ENCODE results near the gene CTNND1. TPM values are rescaled to one million over a fixed set of nuclear protein-coding genes. Genes with fewer than 3 reads are reported as not detected.
"Not testable (repeated sequence)": the region's sequence is repeated elsewhere in the genome, so short reads cannot be mapped to it uniquely, and the experiment has no call there.

Gene CTNND1
- total and polyA plus RNA-seq, 2 experiments from 2014 or later: 39.1 to 136 TPM

DNA sequence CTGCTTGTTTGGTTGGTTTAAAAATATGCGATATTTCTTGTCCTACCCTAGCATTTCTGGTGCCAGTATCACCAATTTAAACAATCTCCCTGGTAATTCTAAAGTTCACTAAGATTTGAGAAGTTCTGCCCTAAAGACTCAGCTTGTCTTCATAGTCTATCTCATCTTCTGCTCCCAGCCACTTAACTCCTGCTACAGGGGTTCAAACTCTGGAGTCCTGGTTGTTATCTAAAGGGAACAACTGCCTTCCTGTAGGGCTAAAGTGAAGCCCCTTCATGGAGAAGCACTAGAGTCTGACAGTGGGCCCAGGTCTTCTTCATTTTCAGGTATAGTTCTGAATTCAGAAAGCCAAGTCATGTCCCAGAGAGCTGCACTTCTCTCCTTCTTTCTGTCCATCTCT lies 73.2 kb downstream of the CTNND1 start (continued):
- TF ChIP-seq ZNF462 (CRISPR knock-in tag; IDR thresholded peaks at IDR 0.05) (no peak), EZH2 (IDR thresholded peaks at IDR 0.05; ENCODE audit: low read depth, unreplicated experiment) (no peak), JUNB (IDR thresholded peaks at IDR 0.05; ENCODE audit: unreplicated experiment) (no peak), CREB1 (CRISPR knock-in tag; IDR thresholded peaks at IDR 0.05; ENCODE audit: low read depth) (no peak)

DNA sequence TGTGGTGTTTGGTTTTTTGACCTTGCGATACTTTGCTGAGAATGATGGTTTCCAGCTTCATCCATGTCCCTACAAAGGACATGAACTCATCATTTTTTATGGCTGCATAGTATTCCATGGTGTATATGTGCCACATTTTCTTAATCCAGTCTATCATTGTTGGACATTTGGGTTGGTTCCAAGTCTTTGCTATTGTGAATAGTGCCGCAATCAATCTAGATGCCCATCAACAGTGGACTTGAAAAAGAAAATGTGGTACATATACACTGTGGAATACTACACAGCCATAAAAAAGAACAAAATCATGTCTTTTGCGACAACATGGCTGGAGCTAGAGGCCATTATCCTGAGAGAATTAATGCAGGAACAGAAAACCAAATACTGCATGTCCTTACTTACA lies 77.0 kb downstream of the CTNND1 start:
- not testable (repeated sequence) for H2AFZ ChIP-seq; H3K4me1 Mint-ChIP-seq; H4K20me1 ChIP-seq (replicated peaks; ENCODE audit: insufficient read depth); H3F3A ChIP-seq (replicated peaks; ENCODE audit: low read depth); H3K27ac Mint-ChIP-seq; H3K79me2 ChIP-seq (replicated peaks; ENCODE audit: insufficient read depth); H3K27ac ChIP-seq (ENCODE audit: low read depth); H3K36me3 ChIP-seq (ENCODE audit: insufficient read depth); DNase-seq (ENCODE audit: low spot score); ATAC-seq; H3K36me3 Mint-ChIP-seq (ENCODE audit: low read depth); H3K4me1 ChIP-seq (ENCODE audit: insufficient read depth); H3K4me2 ChIP-seq; H3K4me3 Mint-ChIP-seq; H3K27me3 ChIP-seq (ENCODE audit: insufficient read depth); H3K9me3 Mint-ChIP-seq; H3K4me3 ChIP-seq; H3K27me3 Mint-ChIP-seq (ENCODE audit: insufficient read depth, low read depth, poor library complexity); H3K9me2 ChIP-seq (ENCODE audit: insufficient read depth)

GRCh38 chr11:57842873-57843272 lies 81.3 kb downstream of the CTNND1 start:
- H4K20me1 ChIP-seq (replicated peaks; ENCODE audit: insufficient read depth): no peaks in the 10 kb centered on the region
- no peak overlapping the region for H3K4me3 Mint-ChIP-seq
- H3K36me3 ChIP-seq (ENCODE audit: insufficient read depth): no peaks in the 10 kb centered on the region
- no peak overlapping the region for H2AFZ ChIP-seq
- H3K4me3 ChIP-seq: no peak overlapping the region
- H3K27ac Mint-ChIP-seq: no peak overlapping the region
- H3K27ac ChIP-seq (ENCODE audit: low read depth): no peak overlapping the region
- no peaks in the 10 kb centered on the region for H3K27me3 Mint-ChIP-seq (ENCODE audit: insufficient read depth, low read depth, poor library complexity)
- H3K79me2 ChIP-seq (replicated peaks; ENCODE audit: insufficient read depth): no peaks in the 10 kb centered on the region
- ATAC-seq (no peak), DNase-seq (ENCODE audit: low spot score) (no peak)
- H3K4me1 Mint-ChIP-seq: no peaks in the 10 kb centered on the region
- H3K9me2 ChIP-seq (ENCODE audit: insufficient read depth): no peaks in the 10 kb centered on the region
- H3K36me3 Mint-ChIP-seq (ENCODE audit: low read depth): no peaks in the 10 kb centered on the region
- H3K4me1 ChIP-seq (ENCODE audit: insufficient read depth): no peaks in the 10 kb centered on the region
- peaks cover 4% of the 10 kb centered on the region; the same call in 1 of the 3 replicates for H3K9me3 Mint-ChIP-seq
- no peaks in the 10 kb centered on the region for H3K27me3 ChIP-seq (ENCODE audit: insufficient read depth)
- H3K4me2 ChIP-seq: no peak overlapping the region
- H3F3A ChIP-seq (replicated peaks; ENCODE audit: low read depth): no peaks in the 10 kb centered on the region
- TF ChIP-seq, protein P1, sequence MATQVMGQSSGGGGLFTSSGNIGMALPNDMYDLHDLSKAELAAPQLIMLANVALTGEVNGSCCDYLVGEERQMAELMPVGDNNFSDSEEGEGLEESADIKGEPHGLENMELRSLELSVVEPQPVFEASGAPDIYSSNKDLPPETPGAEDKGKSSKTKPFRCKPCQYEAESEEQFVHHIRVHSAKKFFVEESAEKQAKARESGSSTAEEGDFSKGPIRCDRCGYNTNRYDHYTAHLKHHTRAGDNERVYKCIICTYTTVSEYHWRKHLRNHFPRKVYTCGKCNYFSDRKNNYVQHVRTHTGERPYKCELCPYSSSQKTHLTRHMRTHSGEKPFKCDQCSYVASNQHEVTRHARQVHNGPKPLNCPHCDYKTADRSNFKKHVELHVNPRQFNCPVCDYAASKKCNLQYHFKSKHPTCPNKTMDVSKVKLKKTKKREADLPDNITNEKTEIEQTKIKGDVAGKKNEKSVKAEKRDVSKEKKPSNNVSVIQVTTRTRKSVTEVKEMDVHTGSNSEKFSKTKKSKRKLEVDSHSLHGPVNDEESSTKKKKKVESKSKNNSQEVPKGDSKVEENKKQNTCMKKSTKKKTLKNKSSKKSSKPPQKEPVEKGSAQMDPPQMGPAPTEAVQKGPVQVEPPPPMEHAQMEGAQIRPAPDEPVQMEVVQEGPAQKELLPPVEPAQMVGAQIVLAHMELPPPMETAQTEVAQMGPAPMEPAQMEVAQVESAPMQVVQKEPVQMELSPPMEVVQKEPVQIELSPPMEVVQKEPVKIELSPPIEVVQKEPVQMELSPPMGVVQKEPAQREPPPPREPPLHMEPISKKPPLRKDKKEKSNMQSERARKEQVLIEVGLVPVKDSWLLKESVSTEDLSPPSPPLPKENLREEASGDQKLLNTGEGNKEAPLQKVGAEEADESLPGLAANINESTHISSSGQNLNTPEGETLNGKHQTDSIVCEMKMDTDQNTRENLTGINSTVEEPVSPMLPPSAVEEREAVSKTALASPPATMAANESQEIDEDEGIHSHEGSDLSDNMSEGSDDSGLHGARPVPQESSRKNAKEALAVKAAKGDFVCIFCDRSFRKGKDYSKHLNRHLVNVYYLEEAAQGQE (IDR thresholded peaks at IDR 0.05; ENCODE audit: unreplicated experiment): no peak
- TF ChIP-seq POLR2AphosphoS5 (IDR thresholded peaks at IDR 0.05; ENCODE audit: low read depth): no peak
- no peak for TF ChIP-seq ZNF331 (CRISPR knock-in tag; IDR thresholded peaks at IDR 0.05; ENCODE audit: low read depth)
- TF ChIP-seq, protein P2, sequence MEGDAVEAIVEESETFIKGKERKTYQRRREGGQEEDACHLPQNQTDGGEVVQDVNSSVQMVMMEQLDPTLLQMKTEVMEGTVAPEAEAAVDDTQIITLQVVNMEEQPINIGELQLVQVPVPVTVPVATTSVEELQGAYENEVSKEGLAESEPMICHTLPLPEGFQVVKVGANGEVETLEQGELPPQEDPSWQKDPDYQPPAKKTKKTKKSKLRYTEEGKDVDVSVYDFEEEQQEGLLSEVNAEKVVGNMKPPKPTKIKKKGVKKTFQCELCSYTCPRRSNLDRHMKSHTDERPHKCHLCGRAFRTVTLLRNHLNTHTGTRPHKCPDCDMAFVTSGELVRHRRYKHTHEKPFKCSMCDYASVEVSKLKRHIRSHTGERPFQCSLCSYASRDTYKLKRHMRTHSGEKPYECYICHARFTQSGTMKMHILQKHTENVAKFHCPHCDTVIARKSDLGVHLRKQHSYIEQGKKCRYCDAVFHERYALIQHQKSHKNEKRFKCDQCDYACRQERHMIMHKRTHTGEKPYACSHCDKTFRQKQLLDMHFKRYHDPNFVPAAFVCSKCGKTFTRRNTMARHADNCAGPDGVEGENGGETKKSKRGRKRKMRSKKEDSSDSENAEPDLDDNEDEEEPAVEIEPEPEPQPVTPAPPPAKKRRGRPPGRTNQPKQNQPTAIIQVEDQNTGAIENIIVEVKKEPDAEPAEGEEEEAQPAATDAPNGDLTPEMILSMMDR (conservative IDR thresholded peaks at IDR 0.05; ENCODE audit: low read depth in 2 of 2): no peak

Data from GM23338 (cell line).